IMR-90 (cell line): Measurements from ENCODE around the gene MTIF3. TPM values are rescaled to one million over a fixed set of nuclear protein-coding genes. Genes with fewer than 3 reads are reported as not detected.

Experiments
- ATAC-seq: fragments of 200-7000 bp; cut with Tn5 transposase; 2 replicates; pipeline ENCODE4 v1.9.1; 2020; ENCODE audit warnings: low read depth, mild to moderate bottlenecking, moderate library complexity
- BruUV-seq: library from RNA; stranded (reverse); fragments of 400-500 nt; replicated peaks from 2 replicates; lab custom pipeline; 2021; lab: Mats Ljungman, UMichigan
- CTCF ChIA-PET: fragments of 300-600 bp; formaldehyde crosslinking; extraction: SDS; loops from one replicate; lab custom pipeline; 2021; ENCODE audit warnings: antibody characterized with exemption; lab: Yijun Ruan, JAX
- POLR2A ChIA-PET: fragments of 300-600 bp; sonication (Branson Sonifier 250); formaldehyde crosslinking; loops from one replicate; lab custom pipeline; 2022; ENCODE audit warnings: antibody characterized with exemption; ENCODE audit not compliant: unreplicated experiment; lab: Charles Lee
- DNase-seq: peaks from one replicate; pipeline ENCODE4 v3.0.0; 2013
- H2AFZ ChIP-seq: replicated peaks from 2 replicates; pipeline ENCODE3; 2013; ENCODE audit warnings: low read length, mild to moderate bottlenecking; ENCODE audit not compliant: poor library complexity
- H2AK5ac ChIP-seq: 2 replicates; pipeline ENCODE4 v1.6.1; 2013; ENCODE audit warnings: low read depth, low read length, inconsistent platforms
- H2AK9ac ChIP-seq: replicated peaks from 2 replicates; pipeline ENCODE3; 2013; ENCODE audit warnings: mild to moderate bottlenecking, low read depth, low read length, moderate library complexity; ENCODE audit not compliant: poor library complexity
- H2BK120ac ChIP-seq: 2 replicates; pipeline ENCODE4 v1.6.1; 2013; ENCODE audit warnings: low read depth, low read length, inconsistent platforms
- H2BK15ac ChIP-seq: 3 replicates; pipeline ENCODE4 v1.6.1; 2013; ENCODE audit warnings: low read depth, low read length, inconsistent platforms
- H2BK20ac ChIP-seq: 2 replicates; pipeline ENCODE4 v1.6.1; 2013; ENCODE audit warnings: low read depth, mild to moderate bottlenecking, inconsistent platforms, low read length, moderate library complexity
- H2BK5ac ChIP-seq: 2 replicates; pipeline ENCODE4 v1.6.1; 2013; ENCODE audit warnings: mild to moderate bottlenecking, low read depth, low read length, inconsistent platforms; ENCODE audit not compliant: poor library complexity, severe bottlenecking
- H3K14ac ChIP-seq: replicated peaks from 2 replicates; pipeline ENCODE4 v1.6.1; 2013; ENCODE audit warnings: low read depth, low read length, inconsistent platforms
- H3K18ac ChIP-seq: 2 replicates; pipeline ENCODE4 v1.6.1; 2013; ENCODE audit warnings: low read depth, low read length, control low read depth
- H3K23ac ChIP-seq: 2 replicates; pipeline ENCODE4 v1.6.1; 2013; ENCODE audit warnings: low read depth, low read length, inconsistent platforms
- H3K27ac ChIP-seq: 2 replicates; pipeline ENCODE4 v1.5.1; 2013; ENCODE audit warnings: mild to moderate bottlenecking, control low read depth, low read length; ENCODE audit not compliant: insufficient read depth
- H3K27me3 ChIP-seq: 2 replicates; pipeline ENCODE4 v1.6.1; 2013; ENCODE audit warnings: low read length; ENCODE audit not compliant: control insufficient read depth, insufficient read depth
- H3K36me3 ChIP-seq: 2 replicates; pipeline ENCODE4 v1.6.1; 2013; ENCODE audit warnings: low read length, mixed read lengths; ENCODE audit not compliant: control insufficient read depth, insufficient read depth
- H3K4ac ChIP-seq: 2 replicates; pipeline ENCODE4 v1.6.1; 2013; ENCODE audit warnings: low read depth, low read length, inconsistent platforms
- H3K4me1 ChIP-seq: 2 replicates; pipeline ENCODE4 v1.6.1; 2013; ENCODE audit warnings: low read length, mixed read lengths; ENCODE audit not compliant: control insufficient read depth, insufficient read depth
- H3K4me2 ChIP-seq: 2 replicates; pipeline ENCODE4 v1.6.1; 2013; ENCODE audit warnings: low read depth, mild to moderate bottlenecking, control low read depth, low read length, moderate library complexity
- H3K4me3 ChIP-seq: 2 replicates; pipeline ENCODE4 v1.5.1; 2013; ENCODE audit warnings: low read depth, mild to moderate bottlenecking, control low read depth, low read length, moderate library complexity; ENCODE audit not compliant: insufficient read depth
- H3K56ac ChIP-seq: 2 replicates; pipeline ENCODE4 v1.6.1; 2013; ENCODE audit warnings: low read length, inconsistent platforms; ENCODE audit not compliant: insufficient read depth; ENCODE audit errors: extremely low read depth
- H3K79me1 ChIP-seq, 2 experiments: 2 replicates each; pipeline ENCODE4 v1.6.1; 2013; ENCODE audit warnings: low read length in 2 of 2, inconsistent platforms in 1 of 2, low read depth in 1 of 2
- H3K9ac ChIP-seq: 2 replicates; pipeline ENCODE4 v1.6.1; 2013; ENCODE audit warnings: low read depth, low read length, control low read depth
- H3K9me1 ChIP-seq: 2 replicates; pipeline ENCODE4 v1.6.1; 2013; ENCODE audit warnings: low read length, inconsistent platforms; ENCODE audit not compliant: insufficient read depth
- H3K9me3 ChIP-seq: 2 replicates; pipeline ENCODE4 v1.6.1; 2013; ENCODE audit warnings: low read length; ENCODE audit not compliant: control insufficient read depth, insufficient read depth
- H4K20me1 ChIP-seq: 2 replicates; pipeline ENCODE4 v1.6.1; 2013; ENCODE audit warnings: low read length, inconsistent platforms; ENCODE audit not compliant: insufficient read depth
- H4K5ac ChIP-seq: 2 replicates; pipeline ENCODE4 v1.6.1; 2013; ENCODE audit warnings: mild to moderate bottlenecking, low read depth, low read length, control low read depth
- H4K8ac ChIP-seq, 2 experiments: 2 replicates each; pipeline ENCODE4 v1.6.1; 2013; ENCODE audit warnings: low read depth in 2 of 2, low read length in 2 of 2, control low read depth in 1 of 2, inconsistent platforms in 1 of 2
- H4K91ac ChIP-seq: 2 replicates; pipeline ENCODE4 v1.6.1; 2013; ENCODE audit warnings: low read depth, low read length, inconsistent platforms; ENCODE audit not compliant: insufficient read depth
- BHLHE40 ChIP-seq: fragments of 150-350 bp; IDR thresholded peaks from 2 replicates; pipeline ENCODE4 v1.6.1; 2016; ENCODE audit warnings: mild to moderate bottlenecking, low read depth, low read length
- CEBPB ChIP-seq: IDR thresholded peaks from 2 replicates; pipeline ENCODE4 v1.6.1; 2012; ENCODE audit warnings: low read depth, low read length, improper control_type of control experiment
- CTCF ChIP-seq: conservative IDR thresholded peaks from 2 replicates; pipeline ENCODE4 v1.5.1; 2012; ENCODE audit warnings: mild to moderate bottlenecking, low read depth, low read length, improper control_type of control experiment
- ELK1 ChIP-seq: fragments of 150-350 bp; IDR thresholded peaks from 2 replicates; pipeline ENCODE4 v1.6.1; 2016; ENCODE audit warnings: low read depth, mild to moderate bottlenecking, low read length, moderate library complexity, borderline replicate concordance
- MAFK ChIP-seq: IDR thresholded peaks from 2 replicates; pipeline ENCODE4 v1.6.1; 2012; ENCODE audit warnings: low read depth, low read length, improper control_type of control experiment
- MAZ ChIP-seq: IDR thresholded peaks from 2 replicates; pipeline ENCODE4 v1.6.1; 2012; ENCODE audit warnings: low read depth, mild to moderate bottlenecking, low read length, improper control_type of control experiment, moderate library complexity, borderline replicate concordance
- MXI1 ChIP-seq: IDR thresholded peaks from 2 replicates; pipeline ENCODE4 v1.6.1; 2012; ENCODE audit warnings: low read depth, mild to moderate bottlenecking, low read length, moderate library complexity, borderline replicate concordance
- NFE2L2 ChIP-seq: fragments of 150-350 bp; IDR thresholded peaks from 2 replicates; pipeline ENCODE4 v1.6.1; 2016; ENCODE audit warnings: low read depth, mild to moderate bottlenecking, low read length
- POLR2A ChIP-seq: IDR thresholded peaks from 2 replicates; pipeline ENCODE4 v1.6.1; 2012; ENCODE audit warnings: mild to moderate bottlenecking, low read depth, low read length
- RFX5 ChIP-seq: IDR thresholded peaks from 2 replicates; pipeline ENCODE4 v1.8.0; 2012; ENCODE audit warnings: low read depth, mild to moderate bottlenecking, low read length, moderate library complexity
- USF2 ChIP-seq: fragments of 150-350 bp; IDR thresholded peaks from 2 replicates; pipeline ENCODE4 v1.6.1; 2017; ENCODE audit warnings: mild to moderate bottlenecking, antibody characterized with exemption, low read length, low read depth
- WGBS, 2 experiments: methylation state at CpG; one replicate each; pipeline versions ENCODE4 v1.1.5 to v1.1.7; 2013; ENCODE audit warnings: missing lambda C conversion rate in 2 of 2; ENCODE audit not compliant: insufficient read length in 1 of 2; ENCODE audit errors: extremely low coverage in 2 of 2; 5-methylcytosine and 5-hydroxymethylcytosine counted together
- dilution Hi-C: fragments of 300-500 bp; cut with HindIII; formaldehyde crosslinking; loops from one replicate; pipeline ENCODE4 v1.14.3; 2018; ENCODE audit warnings: low sequenced_read_pairs; ENCODE audit not compliant: unreplicated experiment
- in situ Hi-C: fragments of 300-500 bp; cut with MboI; formaldehyde crosslinking; loops from 3 replicates; pipeline ENCODE4 v1.14.3; 2019; ENCODE audit warnings: low sequenced_read_pairs, inconsistent platforms, mixed read lengths
- intact Hi-C: fragments of 100-400 bp; cut with micrococcal nuclease; formaldehyde crosslinking; loops from 2 replicates; pipeline ENCODE4 v1.10.0; 2022
- polyA plus RNA-seq, 3 experiments: library from polyadenylated mRNA; depleted of rRNA; stranded (reverse); fragments of >200 nt; gene quantifications; 2 replicates each; pipeline ENCODE4 v1.2.3, GENCODE V29; 2012; ENCODE audit warnings: low replicate concordance in 1 of 3
- total RNA-seq: library from RNA; depleted of rRNA; stranded (reverse); fragments of >200 nt; gene quantifications from 2 replicates; pipeline ENCODE4 v1.2.3, GENCODE V29; 2012

MTIF3 gene
- total and polyA plus RNA-seq, 2 of the 4 experiments (the other 2 are of a cell fraction): 31.7 to 41.0 TPM

GRCh38 chr13:27424246-27425157 is 25.9 kb downstream of the MTIF3 start, which contains the start of gene GTF3A:
GTF3A (plus strand) TSS chr13:27424619.
- Histone ChIP-seq H3K4ac (peak within 1 kb of the TSS; percentile 97), H3K9ac (peak within 1 kb of the TSS; percentile 93), H4K91ac (peak within 1 kb of the TSS; percentile 91), H3K79me1 (peaks cover 23 to 43% of the 10 kb centered on the region in 2 experiments), H4K5ac (peak within 1 kb of the TSS; percentile 73), H3K14ac (peak within 1 kb of the TSS; percentile 100), H2AK9ac (peak within 1 kb of the TSS; percentile 87), H3K56ac (peak within 1 kb of the TSS; percentile 91), H4K8ac (peak within 1 kb of the TSS; percentile 85 to 97), H3K18ac (peak within 1 kb of the TSS; percentile 38), H3K4me1 (peaks cover 15% of the 10 kb centered on the region), H2BK5ac (peak within 1 kb of the TSS; percentile 77), H2BK15ac (peak within 1 kb of the TSS; percentile 34; the same call in 1 of the 3 replicates), H3K36me3 (peaks cover 9% of the 10 kb centered on the region), H3K23ac (peak within 1 kb of the TSS; percentile 97), H3K27ac (peak within 1 kb of the TSS; percentile 81), H2BK120ac (peak within 1 kb of the TSS; percentile 90), H2BK20ac (peak within 1 kb of the TSS; percentile 35), H2AK5ac (peak within 1 kb of the TSS; percentile 92), H3K27me3 (peaks cover 2% of the 10 kb centered on the region; the same call in 1 of the 2 replicates), H3K4me2 (peak within 1 kb of the TSS; percentile 89), H3K9me3 (no peaks in the 10 kb centered on the region), H4K20me1 (no peaks in the 10 kb centered on the region), H3K4me3 (peak within 1 kb of the TSS; percentile 57), H3K9me1 (peaks cover 23% of the 10 kb centered on the region), H2AFZ (peak within 1 kb of the TSS; percentile 94)
- in situ Hi-C loops: no loop called here
- intact Hi-C loops: loop anchor here (1.0 to 10.0 kb wide), 2 partner anchors 21 to 440 kb away; no protein-coding TSS in a partner anchor
- BruUV-seq: no TSS peak
- 0% methylated on average over 53 of the region's 85 CpGs; no CpG with 5 or more reads in 1 of the 2 experiments for WGBS, 2 experiments
- peak; percentile 82 for DNase-seq
- ATAC-seq: peak; percentile 92
- ChIA-PET POLR2A (no interaction called here), CTCF (interaction anchor here (1.0 kb wide), 1 partner anchor 478 kb away, joined by 3 read pairs; no protein-coding TSS in a partner anchor)
- dilution Hi-C loops: no loop called here
- TF ChIP-seq MAZ: peak; percentile 46; the same call in 1 of the 2 replicates
- TF ChIP-seq POLR2A: peak; percentile 51; the same call in 1 of the 2 replicates
- no peak for TF ChIP-seq NFE2L2
- no peak for TF ChIP-seq ELK1
- TF ChIP-seq CEBPB: peak; percentile 33; the same call in 1 of the 2 replicates
- peak; percentile 86 for TF ChIP-seq USF2
- TF ChIP-seq RFX5: no peak
- TF ChIP-seq MAFK: no peak
- peak; percentile 90 for TF ChIP-seq BHLHE40
- peak; percentile 98 for TF ChIP-seq MXI1
- no peak for TF ChIP-seq CTCF
